Cortex of kidney (tissue), 1 donor: Measurements from ENCODE around the gene OSR1.
"Not testable (repeated sequence)": the region's sequence is repeated elsewhere in the genome, so short reads cannot be mapped to it uniquely, and the experiment has no call there.

Experiments used
- DNase-seq: peaks from one replicate; lab custom pipeline; 2025; lab: John Stamatoyannopoulos, UW

The OSR1 gene

DNA sequence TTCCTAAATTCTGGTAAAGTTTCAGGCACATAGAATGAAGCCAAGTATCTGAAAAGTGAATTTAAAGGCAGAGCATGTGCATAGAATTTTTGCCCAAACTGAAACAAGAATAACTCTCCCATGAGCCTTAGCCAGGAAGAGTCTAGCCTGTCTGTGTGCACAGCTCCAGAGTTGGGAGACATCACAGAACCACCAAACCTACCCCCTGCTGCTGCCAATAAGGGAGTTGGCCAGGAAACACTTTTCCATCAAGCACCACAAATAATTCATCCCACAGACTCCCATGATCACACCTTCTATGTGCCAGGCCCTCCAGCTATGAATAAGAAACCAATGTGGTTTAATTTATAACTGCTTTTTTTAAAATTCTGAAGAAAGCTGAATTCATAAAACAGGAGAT lies 27.0 kb downstream of the OSR1 start:
- DNase-seq = no peak

DNA sequence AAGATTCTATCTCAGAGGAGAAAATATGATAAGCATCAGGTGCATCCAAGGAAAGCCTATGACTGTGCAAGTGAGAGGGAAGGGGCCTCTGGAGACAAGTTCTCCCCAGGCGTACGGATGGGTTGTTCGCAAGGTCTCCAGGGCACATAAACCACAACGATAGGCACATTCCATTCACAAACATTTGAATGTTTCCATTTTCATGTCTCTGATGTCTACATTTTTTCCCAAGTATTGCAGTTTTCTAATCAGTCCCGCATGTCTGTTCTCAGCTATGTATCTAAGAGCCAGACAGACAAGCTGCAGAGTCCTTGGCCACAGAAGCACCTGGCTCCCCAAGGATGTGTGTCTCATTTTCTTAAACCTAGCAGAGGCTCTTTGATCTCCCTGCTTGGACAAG lies 28.0 kb downstream of the OSR1 start:
- DNase-seq = no peak

DNA sequence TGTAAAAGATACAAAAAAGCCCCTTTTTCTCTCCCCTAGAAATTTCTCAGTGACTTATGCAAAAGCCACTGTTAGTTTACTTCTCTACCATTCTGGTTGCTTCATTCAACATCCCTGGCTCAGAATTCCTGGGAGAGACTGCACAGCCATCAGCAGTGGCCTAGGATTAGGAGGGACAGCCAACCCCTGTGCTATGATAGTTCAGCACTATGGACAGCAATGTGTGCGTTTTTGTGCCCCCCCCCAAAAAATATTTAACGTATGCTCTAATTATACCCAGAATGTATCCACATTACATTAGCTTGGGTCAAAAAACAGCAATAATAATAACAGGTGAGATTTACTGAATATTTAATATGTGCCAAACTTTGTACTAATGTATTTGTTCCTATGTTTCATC lies 29.0 kb downstream of the OSR1 start:
- DNase-seq = no peak

DNA sequence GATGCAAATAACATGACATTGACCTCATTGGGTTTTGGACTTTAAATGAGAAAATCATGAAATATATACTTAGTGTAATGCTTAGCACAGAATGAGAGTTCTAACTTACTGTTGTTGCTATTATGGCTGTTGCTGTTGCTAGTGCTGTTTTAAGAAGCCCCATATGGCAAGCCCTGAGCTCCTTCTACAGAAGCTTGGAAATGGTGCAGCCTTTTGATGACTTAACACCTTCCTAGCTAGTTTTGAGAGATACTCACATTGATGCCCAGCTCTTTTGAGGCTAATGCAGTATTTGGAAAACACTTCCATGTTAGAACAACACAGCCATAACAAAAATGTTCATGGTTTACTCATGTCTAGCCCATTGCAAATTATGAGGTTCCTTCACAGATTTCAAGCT lies 30.9 kb downstream of the OSR1 start:
- no peak for DNase-seq

DNA sequence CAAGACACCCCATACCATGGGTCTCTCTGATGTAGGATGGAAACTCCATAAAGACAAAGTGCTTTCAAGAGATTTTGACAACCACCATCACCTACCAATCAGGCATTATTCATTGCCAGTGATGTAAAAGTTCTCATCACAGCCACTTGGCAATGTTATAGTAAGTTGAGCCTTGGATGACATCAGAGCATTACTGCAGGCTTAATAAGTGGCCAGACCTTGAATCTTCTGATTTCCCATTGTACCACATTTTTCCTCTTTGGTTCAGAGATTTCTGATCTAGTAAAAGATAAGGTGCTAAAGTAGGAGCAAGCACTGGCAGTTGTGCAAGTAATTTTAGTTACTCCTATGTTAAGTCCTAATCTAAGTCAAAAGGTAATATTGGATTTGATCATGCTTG lies 36.5 kb downstream of the OSR1 start:
- no peak for DNase-seq

DNA sequence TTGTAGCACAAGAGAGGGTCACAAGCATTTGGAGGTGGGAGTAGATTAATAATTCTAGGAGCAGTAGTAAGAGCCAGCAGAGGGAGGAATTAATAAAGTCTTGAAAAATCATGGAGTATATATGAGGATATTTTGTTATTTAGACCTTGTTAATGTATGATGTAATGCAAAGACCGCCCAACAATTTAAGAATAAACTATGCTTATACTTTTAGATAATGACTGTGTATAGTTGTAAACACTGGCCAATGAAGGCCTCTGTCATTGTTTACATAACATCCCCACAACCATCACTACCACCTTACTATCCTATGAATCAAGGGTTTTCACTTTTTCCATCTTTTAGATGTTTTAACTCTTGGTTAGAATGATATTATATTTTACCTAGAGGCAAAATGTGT lies 37.6 kb downstream of the OSR1 start:
- DNase-seq = no peak

DNA sequence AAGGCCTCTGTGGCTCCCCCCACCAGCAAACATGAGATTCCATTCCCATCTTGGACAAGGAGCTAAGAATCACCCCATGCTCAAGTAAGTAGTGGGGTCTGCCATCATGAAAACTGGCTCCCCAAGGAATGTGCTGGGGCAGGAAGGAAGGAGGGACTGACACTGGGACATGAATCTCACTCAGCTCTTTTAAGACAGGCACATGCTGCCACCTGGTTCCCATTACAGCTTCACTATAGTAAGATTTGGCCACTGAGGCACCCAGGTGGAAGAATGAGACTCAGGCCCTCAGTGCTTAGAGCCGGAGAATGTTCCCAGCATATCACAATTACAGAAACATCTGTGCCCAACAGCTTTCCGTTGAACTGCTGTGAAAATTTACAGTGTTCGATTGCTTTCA lies 38.7 kb downstream of the OSR1 start:
- no peak for DNase-seq

DNA sequence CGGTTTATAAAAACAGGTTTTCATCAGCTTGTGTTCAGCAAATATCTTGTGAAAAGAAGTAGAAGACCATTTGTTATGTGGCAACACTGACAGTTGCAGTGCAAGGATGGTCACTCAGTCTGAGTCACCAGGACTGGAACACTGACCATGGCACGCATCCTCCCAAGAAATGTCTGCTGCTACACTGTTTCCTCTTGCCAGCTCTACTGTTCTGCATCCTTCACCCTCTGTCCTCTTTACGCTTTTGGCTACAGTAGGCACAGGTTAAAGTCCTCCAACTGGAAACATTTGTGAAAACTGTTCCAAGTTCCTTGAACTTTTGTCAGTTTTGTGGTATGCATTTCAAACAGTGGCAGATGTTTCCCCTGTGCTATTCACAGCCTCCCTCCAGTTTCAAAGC lies 39.4 kb downstream of the OSR1 start:
- no peak for DNase-seq

DNA sequence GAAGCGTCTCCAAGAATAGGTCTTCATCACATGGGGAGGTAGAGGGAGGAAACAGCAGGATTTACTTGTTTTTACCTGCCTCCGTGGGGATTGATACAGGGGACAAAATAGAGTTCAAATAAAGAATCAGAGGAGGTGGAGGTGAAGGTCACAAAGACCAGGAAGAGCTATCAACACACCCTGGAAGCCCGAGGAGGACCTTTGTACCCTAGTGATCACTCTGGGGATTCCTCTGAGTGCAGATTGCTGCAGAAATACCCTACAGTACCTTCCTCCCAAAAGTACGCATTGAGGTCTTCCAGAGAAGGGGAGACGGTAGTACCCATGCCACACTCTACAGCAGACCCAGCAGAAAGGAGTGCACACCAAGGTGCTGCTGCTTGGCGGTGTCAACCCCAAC lies 44.9 kb downstream of the OSR1 start:
- DNase-seq = no peak

DNA sequence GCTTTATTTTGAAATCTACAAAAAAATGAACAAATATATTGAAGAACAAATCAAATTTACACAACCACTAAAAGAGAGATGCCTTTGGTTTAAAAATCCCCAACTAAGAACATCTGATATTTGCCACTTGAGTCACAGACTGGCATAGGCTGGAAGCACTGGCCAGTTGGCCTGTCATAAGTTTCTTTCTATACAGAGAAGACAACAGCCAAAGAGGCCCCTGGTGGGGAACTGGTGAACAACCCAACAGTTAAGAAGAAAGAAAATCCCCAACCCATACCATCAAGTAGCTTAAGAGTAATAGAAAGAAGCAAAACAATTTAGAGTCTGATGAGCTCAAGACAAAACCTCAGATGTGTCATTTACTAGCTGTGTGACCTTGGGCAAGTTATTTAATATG lies 45.5 kb downstream of the OSR1 start:
- DNase-seq = no peak

DNA sequence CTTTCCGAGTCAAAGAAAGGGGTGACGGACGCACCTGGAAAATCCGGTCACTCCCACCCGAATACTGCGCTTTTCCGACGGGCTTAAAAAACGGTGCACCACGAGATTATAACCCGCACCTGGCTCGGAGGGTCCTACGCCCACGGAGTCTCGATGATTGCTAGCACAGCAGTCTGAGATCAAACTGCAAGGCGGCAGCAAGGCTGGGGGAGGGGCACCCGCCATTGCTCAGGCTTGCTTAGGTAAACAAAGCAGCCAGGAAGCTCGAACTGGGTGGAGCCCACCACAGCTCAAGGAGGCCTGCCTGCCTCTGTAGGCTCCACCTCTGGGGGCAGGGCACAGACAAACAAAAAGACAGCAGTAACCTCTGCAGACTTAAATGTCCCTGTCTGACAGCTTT lies 52.4 kb downstream of the OSR1 start:
- DNase-seq = not testable (repeated sequence)

DNA sequence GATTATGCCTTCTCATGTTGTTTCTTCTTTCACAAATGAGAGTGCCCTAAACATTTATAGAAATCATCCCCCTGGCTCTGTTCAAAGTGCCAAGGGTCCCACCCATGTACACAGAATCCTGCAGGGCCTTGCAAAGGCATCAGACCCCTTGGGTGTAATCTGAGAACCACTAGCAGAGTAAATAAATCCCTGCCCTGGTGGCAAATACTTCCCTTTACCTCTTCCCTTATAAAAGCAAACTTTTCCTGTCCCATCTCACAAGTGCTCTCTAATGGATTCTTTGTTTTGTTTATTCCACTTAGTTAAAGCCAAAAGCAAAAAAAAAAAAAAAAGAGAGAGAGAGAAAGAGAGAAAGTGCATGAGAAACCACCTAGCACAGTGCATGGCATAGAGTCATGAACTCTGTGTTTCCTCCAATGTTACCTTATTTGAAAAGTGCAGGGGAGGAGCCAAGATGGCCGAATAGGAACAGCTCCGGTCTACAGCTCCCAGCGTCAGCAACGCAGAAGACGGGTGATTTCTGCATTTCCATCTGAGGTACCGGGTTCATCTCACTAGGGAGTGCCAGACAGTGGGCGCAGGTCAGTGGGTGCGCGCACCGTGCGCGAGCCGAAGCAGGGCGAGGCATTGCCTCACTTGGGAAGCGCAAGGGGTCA lies 52.9 kb downstream of the OSR1 start:
- not testable (repeated sequence) for DNase-seq

DNA sequence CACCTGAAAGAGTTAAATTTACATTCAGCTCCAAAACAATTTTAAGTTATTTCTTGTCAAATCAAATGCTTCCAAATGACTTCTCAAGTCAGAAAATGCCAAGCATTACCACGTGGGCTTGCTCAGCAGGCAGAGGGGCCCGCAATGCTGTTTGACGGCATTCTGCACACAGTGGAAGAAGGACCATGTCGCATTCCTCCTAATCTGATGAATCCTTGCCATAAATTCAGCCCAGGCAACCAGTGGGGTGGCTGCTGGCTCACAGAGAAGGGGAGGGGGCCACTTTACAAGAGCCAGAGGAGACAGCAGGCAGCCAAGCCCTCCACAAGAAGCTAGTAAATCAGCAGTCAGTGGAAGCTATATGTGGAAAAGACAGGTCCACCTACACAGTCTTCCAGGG lies 56.7 kb downstream of the OSR1 start:
- no peak for DNase-seq
